OCI-M1 (cell line): Measurements from ENCODE around the gene TMEM176A.
"Not testable (repeated sequence)": the region's sequence is repeated elsewhere in the genome, so short reads cannot be mapped to it uniquely, and the experiment has no call there.

ENCODE experiments used
- DNase-seq: peaks from one replicate; lab custom pipeline; 2025; lab: John Stamatoyannopoulos, UW

The TMEM176A gene

GRCh38 chr7:150800581-150801241 is at the start of gene TMEM176A:
Gene TMEM176A (plus strand): TSS chr7:150800769. CDS start chr7:150801551, 782 bp downstream.
- DNase-seq: no peak

- DNase-seq: peak; percentile 31
Observed at GRCh38 chr7:150751702-150752101, 48.9 kb upstream of the TMEM176A start.

- no peak for DNase-seq
Observed at GRCh38 chr7:150753239-150753638, 47.3 kb upstream of the TMEM176A start.

- DNase-seq: peak; percentile 67
Observed at GRCh38 chr7:150753826-150754603, 46.6 kb upstream of the TMEM176A start.

- DNase-seq: no peak
Observed at GRCh38 chr7:150754951-150755350, 45.6 kb upstream of the TMEM176A start.

GRCh38 chr7:150755473-150756099 is 45.0 kb upstream of the TMEM176A start:
- no peak for DNase-seq

- DNase-seq: no peak
Observed at GRCh38 chr7:150756166-150756565, 44.4 kb upstream of the TMEM176A start.

GRCh38 chr7:150756858-150757257 is 43.7 kb upstream of the TMEM176A start:
- DNase-seq: peak; percentile 44

- DNase-seq: no peak
Observed at GRCh38 chr7:150759479-150759878, 41.1 kb upstream of the TMEM176A start.

- no peak for DNase-seq
Observed at GRCh38 chr7:150766334-150766709, 34.2 kb upstream of the TMEM176A start.

- no peak for DNase-seq
Observed at GRCh38 chr7:150769768-150770167, 30.8 kb upstream of the TMEM176A start.

GRCh38 chr7:150774131-150774530 is 26.4 kb upstream of the TMEM176A start:
- DNase-seq: not testable (repeated sequence)

- DNase-seq: no peak
Observed at GRCh38 chr7:150778014-150778737, 22.4 kb upstream of the TMEM176A start.

GRCh38 chr7:150778738-150779301 is 21.7 kb upstream of the TMEM176A start:
- peak; percentile 85 for DNase-seq

GRCh38 chr7:150780292-150780691 is 20.3 kb upstream of the TMEM176A start:
- DNase-seq: no peak

- DNase-seq: peak; percentile 34
Observed at GRCh38 chr7:150781103-150781502, 19.5 kb upstream of the TMEM176A start.

- DNase-seq: no peak
Observed at GRCh38 chr7:150781961-150782360, 18.6 kb upstream of the TMEM176A start.

- no peak for DNase-seq
Observed at GRCh38 chr7:150784120-150784736, 16.3 kb upstream of the TMEM176A start.

GRCh38 chr7:150784954-150785353 is 15.6 kb upstream of the TMEM176A start:
- DNase-seq: no peak

GRCh38 chr7:150787321-150788281 is 13.0 kb upstream of the TMEM176A start:
- peak; percentile 97 for DNase-seq
